HG03565 (cell line): Measurements from ENCODE around the gene NDRG2.

ENCODE experiments used
- ATAC-seq: cut with Tn5 transposase; IDR thresholded peaks from one replicate; pipeline ENCODE4 v1.9.1; 2021; ENCODE audit warnings: mild to moderate bottlenecking, moderate library complexity; ENCODE audit not compliant: unreplicated experiment

The NDRG2 gene

GRCh38 chr14:20978687-20979086, 46.2 kb downstream of the NDRG2 start:
- ATAC-seq: no peak

GRCh38 chr14:20976291-20976690, 48.6 kb downstream of the NDRG2 start:
- ATAC-seq: no peak

GRCh38 chr14:20973501-20973900, 51.4 kb downstream of the NDRG2 start:
- no peak for ATAC-seq

GRCh38 chr14:20971705-20972021, 53.2 kb downstream of the NDRG2 start:
- ATAC-seq: no peak

GRCh38 chr14:20970983-20971704, 53.7 kb downstream of the NDRG2 start:
- peak; percentile 89 for ATAC-seq

GRCh38 chr14:20970647-20970982, 54.2 kb downstream of the NDRG2 start:
- ATAC-seq: no peak

- ATAC-seq: no peak
These were observed 55.5 kb downstream of the NDRG2 start for GRCh38 chr14:20969336-20969735.
